GM13977 (cell line): ENCODE results near the gene ACSL4.

Source experiments
- DNase-seq: peaks from one replicate; pipeline ENCODE4 v3.0.0; 2012; ENCODE audit warnings: low spot score
- CTCF ChIP-seq: IDR thresholded peaks from 2 replicates; pipeline ENCODE4 v1.5.1; 2012; ENCODE audit warnings: mild to moderate bottlenecking, control low read depth; ENCODE audit not compliant: insufficient read depth; ENCODE audit errors: extremely low read depth, missing control alignments
- in situ Hi-C: fragments of 300-500 bp; cut with MboI; formaldehyde crosslinking; loops from one replicate; pipeline ENCODE4 v1.12.0; 2022; ENCODE audit warnings: low sequenced_read_pairs, low pct_unique_long_range_greater_than_20kb, mixed read lengths, inconsistent platforms; ENCODE audit not compliant: unreplicated experiment

The ACSL4 gene

GRCh38 chrX:109704563-109704962, 28.5 kb downstream of the ACSL4 start:
- DNase-seq = no peak
- in situ Hi-C loops = no loop called here
- TF ChIP-seq CTCF = no peak

DNA sequence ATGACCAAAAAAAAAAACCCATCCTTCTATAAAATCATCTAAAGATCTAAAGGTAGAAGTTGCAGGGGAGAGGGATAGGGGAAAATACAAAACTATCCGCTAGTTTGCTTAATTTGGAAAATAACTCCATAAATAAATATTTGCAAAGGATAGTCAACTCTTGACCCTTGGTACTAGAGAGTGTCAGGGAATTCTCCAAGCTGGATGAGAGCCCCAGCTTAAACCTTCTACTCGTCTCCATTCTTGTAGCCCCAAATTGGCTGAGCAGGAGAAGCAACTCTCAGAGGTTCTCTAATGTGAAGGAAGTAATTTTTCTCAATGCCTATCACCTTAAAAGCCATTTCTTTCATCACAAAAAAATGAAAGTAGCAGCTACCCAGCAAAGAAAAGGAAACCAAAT, 35.2 kb downstream of the ACSL4 start:
- no peak for DNase-seq
- TF ChIP-seq CTCF = no peak
- in situ Hi-C loops = no loop called here

- in situ Hi-C loops = no loop called here
- DNase-seq = no peak
- TF ChIP-seq CTCF = no peak
Observed at GRCh38 chrX:109696146-109696740, 36.8 kb downstream of the ACSL4 start.

GRCh38 chrX:109695637-109696036, 37.4 kb downstream of the ACSL4 start:
- no peak for TF ChIP-seq CTCF
- DNase-seq = no peak
- in situ Hi-C loops = no loop called here

DNA sequence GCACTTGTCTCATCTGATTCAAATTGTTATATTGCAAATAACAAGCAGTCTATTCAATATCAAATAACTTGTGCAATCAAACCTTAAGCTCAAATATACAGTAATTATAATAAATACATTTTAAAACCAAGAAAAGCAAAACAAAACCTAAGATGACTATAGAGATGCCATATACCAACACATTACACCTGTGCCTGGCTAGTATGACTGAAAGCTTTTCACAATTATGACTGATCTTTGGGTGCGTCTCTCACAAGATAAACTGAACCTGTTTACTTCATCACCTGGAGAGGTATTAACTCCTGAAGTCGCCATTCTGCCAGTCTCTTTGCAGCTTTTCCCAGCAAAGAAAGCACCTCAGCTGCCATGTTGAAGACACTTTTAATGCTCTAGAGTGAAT, 41.3 kb downstream of the ACSL4 start:
- DNase-seq = no peak
- no peak for TF ChIP-seq CTCF
- in situ Hi-C loops = no loop called here

GRCh38 chrX:109691277-109691676, 41.8 kb downstream of the ACSL4 start:
- in situ Hi-C loops = no loop called here
- TF ChIP-seq CTCF = no peak
- no peak for DNase-seq

DNA sequence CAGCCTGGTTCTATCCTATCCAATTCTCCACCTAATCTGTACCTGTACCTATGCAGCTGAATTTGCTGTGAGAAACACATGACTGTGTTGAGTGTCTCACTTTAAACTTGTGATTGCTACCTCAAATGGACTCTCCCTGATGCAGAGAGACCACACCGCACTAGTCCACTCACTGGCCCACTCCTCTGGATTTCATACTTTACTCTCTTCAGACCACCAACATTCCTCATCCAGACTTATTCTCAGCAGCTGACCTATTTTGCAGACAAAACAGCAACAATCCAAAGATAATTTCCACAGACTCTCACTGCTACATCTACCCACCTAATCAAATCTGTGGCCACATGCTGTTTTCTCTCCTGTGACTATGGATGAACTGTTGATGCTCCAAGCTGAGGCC, 45.2 kb downstream of the ACSL4 start:
- DNase-seq = no peak
- no peak for TF ChIP-seq CTCF
- in situ Hi-C loops = no loop called here
